ENCODE results near the gene CARD11. TPM values are rescaled to one million over a fixed set of nuclear protein-coding genes. Genes with fewer than 3 reads are reported as not detected.

Gene CARD11
- total and polyA plus RNA-seq, 2 of the 13 experiments (the other 11 are each of a cell fraction or from before 2014, with no cell fraction given) = 0.04 TPM; not detected in 1

- peak; percentile 50; the same call in 1 of the 2 replicates for TF ChIP-seq ZFP91 (CRISPR knock-in tag; IDR thresholded peaks at IDR 0.05; ENCODE audit: borderline replicate concordance)
- no peak for TF ChIP-seq ZNF781 (CRISPR knock-in tag; IDR thresholded peaks at IDR 0.05; ENCODE audit: borderline replicate concordance, not compliant biosample characterization)
- 0 out of 2 replicates have a peak, but pooled peaks have one; percentile 9 for TF ChIP-seq GABPB1 (CRISPR knock-in tag; IDR thresholded peaks at IDR 0.05)
- TF ChIP-seq THAP7 (CRISPR knock-in tag; IDR thresholded peaks at IDR 0.05) = no peak
- 0 out of 2 replicates have a peak, but pooled peaks have one; percentile 27 for TF ChIP-seq ZSCAN29 (CRISPR knock-in tag; conservative IDR thresholded peaks at IDR 0.05)
- peak; percentile 24; the same call in 1 of the 2 replicates for TF ChIP-seq ZNF687 (CRISPR knock-in tag; IDR thresholded peaks at IDR 0.05)
- TF ChIP-seq ZBTB4 (CRISPR knock-in tag; IDR thresholded peaks at IDR 0.05; ENCODE audit: borderline replicate concordance) = no peak
- TF ChIP-seq NFYB (CRISPR knock-in tag; IDR thresholded peaks at IDR 0.05) = no peak
- no peak for TF ChIP-seq RCOR2 (CRISPR knock-in tag; IDR thresholded peaks at IDR 0.05)
- no peak for TF ChIP-seq MBNL3 (CRISPR knock-in tag; conservative IDR thresholded peaks at IDR 0.05)
- 0 out of 2 replicates have a peak, but pooled peaks have one; percentile 26 for TF ChIP-seq ZNF564 (CRISPR knock-in tag; IDR thresholded peaks at IDR 0.05)
- TF ChIP-seq PHF5A (CRISPR knock-in tag; IDR thresholded peaks at IDR 0.05; ENCODE audit: low read depth, unreplicated experiment) = no peak
- no peak for TF ChIP-seq RNF219 (CRISPR knock-in tag; IDR thresholded peaks at IDR 0.05)
- TF ChIP-seq DMAP1 (CRISPR knock-in tag; IDR thresholded peaks at IDR 0.05) = no peak
- peak; percentile 12; the same call in 1 of the 2 replicates for TF ChIP-seq HDAC1 (CRISPR knock-in tag; IDR thresholded peaks at IDR 0.05)
- TF ChIP-seq NFRKB (IDR thresholded peaks at IDR 0.05) = no peak
- TF ChIP-seq PITX1 (CRISPR knock-in tag; IDR thresholded peaks at IDR 0.05) = no peak
These were observed 139.9 kb downstream of the CARD11 start (continued) for GRCh38 chr7:2903682-2904162.
